NCI-H2107 treated with DMSO at 0.1 percent for 48 hours (cell line): Measurements from ENCODE around the gene C10orf67.
"Not testable (repeated sequence)": the region's sequence is repeated elsewhere in the genome, so short reads cannot be mapped to it uniquely, and the experiment has no call there.

ENCODE experiments used
- DNase-seq: peaks from one replicate; lab custom pipeline; 2025; ENCODE audit not compliant: unreplicated experiment; lab: John Stamatoyannopoulos, UW

The C10orf67 gene

GRCh38 chr10:23344241-23344841 is at the start of gene C10orf67:
Gene C10orf67 (minus strand): TSS chr10:23344797. CDS start chr10:23344774, 23 bp downstream.
- no peak for DNase-seq

DNA sequence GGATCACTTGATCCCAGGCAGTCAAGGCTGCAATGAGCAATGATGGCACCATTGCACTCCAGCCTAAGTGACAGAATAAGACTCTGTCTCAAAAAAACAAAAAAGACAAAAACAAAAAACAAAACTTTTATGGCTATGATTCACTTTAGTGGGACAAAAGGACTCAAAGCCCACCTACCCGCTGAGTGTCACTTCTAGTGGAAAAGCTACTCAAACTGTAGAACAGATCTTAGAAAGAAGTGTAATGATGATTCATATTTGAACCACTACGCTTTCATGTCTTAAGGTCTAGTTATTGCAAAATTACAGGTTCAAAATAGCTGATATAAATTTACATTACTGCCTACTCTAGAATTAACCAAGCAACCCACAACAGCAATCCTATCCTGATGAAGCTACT is 47.2 kb upstream of the C10orf67 start:
- DNase-seq = no peak

DNA sequence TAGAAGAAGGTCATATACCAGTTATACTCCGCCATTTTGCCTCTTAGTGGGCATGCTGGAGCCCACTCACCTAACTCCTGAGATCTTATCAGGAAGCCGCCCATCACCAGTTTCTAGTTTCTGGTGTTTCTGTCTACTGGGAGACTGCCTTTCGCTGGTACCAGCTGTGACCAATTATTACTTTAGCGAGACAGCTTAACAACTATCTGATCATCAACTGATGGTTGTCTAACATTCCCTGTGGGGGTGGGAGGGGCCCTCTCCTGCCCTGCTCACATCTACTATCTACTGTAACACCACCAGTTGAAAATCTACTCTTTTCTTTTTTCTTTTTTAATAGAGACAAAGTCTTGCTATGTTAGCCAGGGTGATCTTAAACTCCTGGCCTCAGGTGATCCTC is 46.2 kb upstream of the C10orf67 start:
- no peak for DNase-seq

- not testable (repeated sequence) for DNase-seq
Measured at GRCh38 chr10:23390408-23390807, 45.8 kb upstream of the C10orf67 start.

- DNase-seq = not testable (repeated sequence)
Measured at GRCh38 chr10:23387516-23387915, 42.9 kb upstream of the C10orf67 start.

DNA sequence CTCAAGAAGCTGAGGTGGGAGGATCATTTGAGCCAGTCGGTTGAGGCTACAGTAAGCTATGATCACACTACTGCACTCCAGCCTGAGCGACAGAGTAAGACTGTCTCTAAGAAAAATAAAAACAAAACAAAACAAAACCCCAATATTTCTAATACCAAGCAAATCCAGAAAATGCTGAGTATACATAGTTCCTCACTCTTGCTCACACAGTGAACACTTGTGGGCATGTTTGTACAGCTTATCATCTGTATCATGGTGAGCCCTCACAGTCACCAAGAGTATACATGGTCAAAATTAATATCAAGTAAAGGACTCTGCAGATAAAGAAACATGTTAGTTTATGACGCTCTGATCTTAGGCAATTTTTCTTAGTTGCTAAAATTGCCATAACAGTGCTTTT is 41.5 kb upstream of the C10orf67 start:
- DNase-seq = no peak

- DNase-seq = no peak
Measured at GRCh38 chr10:23384364-23384763, 39.8 kb upstream of the C10orf67 start.

DNA sequence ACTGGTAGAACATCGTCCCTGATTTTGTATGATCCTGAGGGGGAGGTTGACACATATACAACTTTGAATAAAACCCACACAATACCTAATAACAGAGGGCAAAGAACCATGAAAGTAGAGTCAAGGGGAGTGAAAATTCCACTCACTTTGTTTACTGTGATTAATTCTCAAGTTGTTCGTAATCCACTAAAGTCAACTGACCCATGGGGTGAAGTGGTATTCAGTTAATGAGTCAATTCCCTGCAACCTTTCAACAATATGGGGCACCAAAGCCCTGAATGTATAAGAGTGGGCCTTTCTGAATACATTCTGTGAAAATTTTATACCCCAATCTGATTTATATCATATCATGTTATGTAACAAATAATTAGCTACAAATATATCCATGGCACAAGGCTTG is 39.0 kb upstream of the C10orf67 start:
- no peak for DNase-seq

GRCh38 chr10:23381298-23382040 is 36.9 kb upstream of the C10orf67 start:
- no peak for DNase-seq

DNA sequence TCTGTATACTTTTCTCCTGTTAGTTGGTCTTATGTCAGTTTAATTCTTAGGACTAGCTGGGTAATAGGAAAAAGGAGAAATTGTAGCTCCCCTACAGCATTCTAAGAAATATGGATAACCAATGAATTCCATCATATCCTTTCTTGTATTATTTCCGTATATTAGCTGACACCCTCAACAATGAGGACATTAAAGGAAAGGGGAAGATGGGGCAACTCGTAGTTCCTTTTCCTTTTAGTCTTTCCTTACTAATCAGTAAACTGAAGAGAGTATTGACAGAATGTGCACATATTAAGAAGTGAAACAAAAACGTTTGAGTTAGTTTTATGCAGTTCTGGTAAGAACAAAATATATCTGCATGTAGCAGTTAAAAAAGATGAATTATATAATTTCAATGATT is 35.1 kb upstream of the C10orf67 start:
- no peak for DNase-seq

- DNase-seq = no peak
Measured at GRCh38 chr10:23376229-23376655, 31.6 kb upstream of the C10orf67 start.

DNA sequence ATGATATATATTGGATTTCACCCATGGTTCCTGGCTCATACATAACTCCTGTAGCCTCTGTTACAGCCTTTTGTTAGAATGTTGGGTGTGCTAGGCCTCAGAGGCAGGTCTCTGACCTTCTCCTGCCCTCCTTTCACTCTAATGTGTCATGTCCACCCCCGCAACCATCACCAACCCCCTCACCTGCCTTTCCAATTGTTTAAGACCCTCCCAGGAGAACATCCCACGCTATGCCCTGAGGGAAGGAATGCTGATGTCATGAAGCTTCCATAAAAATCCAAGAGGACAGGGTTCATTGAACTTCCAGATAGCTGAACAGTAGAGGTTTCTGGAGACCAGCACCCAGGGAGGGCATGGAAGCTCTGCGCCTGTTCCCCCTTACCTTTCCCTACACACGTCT is 30.8 kb upstream of the C10orf67 start:
- DNase-seq = no peak

- DNase-seq = no peak
Measured at GRCh38 chr10:23373156-23373555, 28.6 kb upstream of the C10orf67 start.

GRCh38 chr10:23371073-23371472 is 26.5 kb upstream of the C10orf67 start:
- DNase-seq = no peak

- no peak for DNase-seq
Measured at GRCh38 chr10:23370106-23370505, 25.5 kb upstream of the C10orf67 start.

DNA sequence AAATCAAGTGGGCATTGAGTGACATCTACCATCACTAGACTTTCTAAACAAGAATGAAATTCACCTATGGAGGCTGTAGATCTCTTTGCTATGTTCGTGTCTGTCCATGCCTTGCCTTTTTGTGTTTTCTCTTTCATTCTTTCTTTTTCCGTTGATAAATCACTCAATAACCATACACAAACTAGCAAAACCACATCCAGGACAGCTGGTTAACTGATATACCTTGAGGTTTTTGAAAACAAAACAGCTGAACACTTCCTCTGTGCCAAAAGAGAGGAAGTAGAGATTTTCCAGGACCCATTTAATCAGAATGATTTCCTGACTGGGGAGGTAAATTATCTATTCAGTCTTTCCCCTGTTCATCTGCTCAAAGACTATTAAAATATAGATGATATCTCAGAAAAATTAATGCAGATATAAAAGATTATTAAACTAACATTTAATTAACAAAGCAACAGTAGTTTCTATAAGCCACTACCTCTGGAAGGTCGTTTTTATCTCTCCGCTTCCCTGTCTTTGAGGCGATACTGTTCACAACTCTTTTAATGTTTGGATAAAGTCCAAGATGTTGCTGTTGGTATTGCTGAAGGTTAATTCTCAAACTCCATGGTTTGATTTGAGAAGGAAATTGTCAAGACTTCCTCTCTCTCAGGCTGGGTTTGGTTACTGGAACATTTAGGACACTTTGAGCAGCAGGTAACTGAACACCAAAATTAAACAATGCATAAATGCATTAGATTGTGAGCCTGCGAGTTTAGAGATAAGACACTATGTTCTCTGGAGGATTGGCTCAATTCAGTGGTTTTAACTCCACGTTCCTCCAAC is 24.4 kb upstream of the C10orf67 start:
- DNase-seq = no peak

GRCh38 chr10:23367896-23368595 is 23.4 kb upstream of the C10orf67 start:
- no peak for DNase-seq

- DNase-seq = not testable (repeated sequence)
Measured at GRCh38 chr10:23365417-23366030, 20.9 kb upstream of the C10orf67 start.

DNA sequence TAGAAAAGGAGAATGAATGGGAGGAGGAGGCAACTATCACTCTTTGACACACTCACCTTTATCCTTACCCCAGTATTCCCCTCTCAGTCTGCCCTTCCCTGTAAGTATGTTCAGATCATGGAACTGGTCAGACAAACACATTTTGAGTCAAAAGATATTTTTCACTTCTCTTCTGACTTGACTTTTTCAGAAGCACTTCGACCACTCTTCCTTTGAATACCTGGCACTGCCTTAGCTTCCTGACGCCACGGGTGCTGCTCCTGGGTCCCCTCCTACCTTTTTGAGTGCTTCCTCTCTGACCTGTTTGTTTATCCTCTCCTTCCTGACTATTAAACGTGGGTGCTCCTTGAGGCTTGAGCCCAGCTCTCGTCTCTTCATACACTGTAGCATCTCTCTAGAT is 19.8 kb upstream of the C10orf67 start:
- no peak for DNase-seq

DNA sequence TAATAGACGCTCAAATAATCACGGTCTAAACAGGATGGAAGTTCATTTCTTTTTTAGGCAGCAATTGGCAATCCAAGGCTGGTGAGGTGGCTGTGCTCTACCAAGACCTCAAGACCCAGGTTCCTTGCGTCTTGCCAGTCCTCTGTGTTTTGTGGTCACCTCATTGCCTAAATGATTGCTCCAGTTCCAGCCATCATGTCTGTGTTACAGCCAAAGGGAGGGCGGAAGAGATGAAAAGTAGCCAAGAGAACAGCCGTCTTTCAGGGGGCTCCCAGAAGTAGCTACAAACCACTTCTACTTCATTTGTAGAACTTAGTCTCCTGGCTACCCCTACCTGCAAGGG is 19.2 kb upstream of the C10orf67 start:
- no peak for DNase-seq
